GF-D8 (cell line): Measurements from ENCODE around the gene FRY.

ENCODE experiments used
- DNase-seq: peaks from one replicate; lab custom pipeline; 2025; lab: John Stamatoyannopoulos, UW

FRY gene

GRCh38 chr13:32309312-32310133 is 277.9 kb downstream of the FRY start:
- peak; percentile 73 for DNase-seq

DNA sequence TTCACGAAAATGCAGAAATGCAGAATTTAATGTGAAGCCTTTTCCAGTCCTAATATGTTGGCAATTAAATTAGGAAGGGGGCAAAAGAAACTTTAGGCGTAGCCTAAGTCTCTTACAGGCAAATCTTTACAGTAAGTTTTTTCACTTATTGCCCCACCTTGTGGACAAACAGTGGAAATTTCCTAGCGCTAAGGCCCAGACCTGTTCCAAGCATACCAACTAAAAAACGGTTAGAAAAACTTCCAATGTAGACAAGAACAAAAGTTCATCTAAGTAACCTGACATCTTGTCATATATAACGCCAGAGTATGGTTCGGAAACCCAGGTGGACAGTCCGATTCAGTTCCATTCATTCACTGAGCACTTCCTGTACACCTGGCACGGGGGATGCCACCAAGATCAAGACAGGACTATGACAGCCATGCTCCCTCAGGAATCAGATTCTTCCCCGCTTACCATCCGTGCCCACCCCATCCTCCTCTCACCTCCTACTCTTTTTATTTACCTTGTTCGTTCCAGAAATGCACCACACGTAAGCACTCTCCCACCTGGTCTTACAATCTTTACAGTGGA is 278.6 kb downstream of the FRY start:
- peak; percentile 68 for DNase-seq

GRCh38 chr13:32311188-32311897 is 279.8 kb downstream of the FRY start:
- no peak for DNase-seq

DNA sequence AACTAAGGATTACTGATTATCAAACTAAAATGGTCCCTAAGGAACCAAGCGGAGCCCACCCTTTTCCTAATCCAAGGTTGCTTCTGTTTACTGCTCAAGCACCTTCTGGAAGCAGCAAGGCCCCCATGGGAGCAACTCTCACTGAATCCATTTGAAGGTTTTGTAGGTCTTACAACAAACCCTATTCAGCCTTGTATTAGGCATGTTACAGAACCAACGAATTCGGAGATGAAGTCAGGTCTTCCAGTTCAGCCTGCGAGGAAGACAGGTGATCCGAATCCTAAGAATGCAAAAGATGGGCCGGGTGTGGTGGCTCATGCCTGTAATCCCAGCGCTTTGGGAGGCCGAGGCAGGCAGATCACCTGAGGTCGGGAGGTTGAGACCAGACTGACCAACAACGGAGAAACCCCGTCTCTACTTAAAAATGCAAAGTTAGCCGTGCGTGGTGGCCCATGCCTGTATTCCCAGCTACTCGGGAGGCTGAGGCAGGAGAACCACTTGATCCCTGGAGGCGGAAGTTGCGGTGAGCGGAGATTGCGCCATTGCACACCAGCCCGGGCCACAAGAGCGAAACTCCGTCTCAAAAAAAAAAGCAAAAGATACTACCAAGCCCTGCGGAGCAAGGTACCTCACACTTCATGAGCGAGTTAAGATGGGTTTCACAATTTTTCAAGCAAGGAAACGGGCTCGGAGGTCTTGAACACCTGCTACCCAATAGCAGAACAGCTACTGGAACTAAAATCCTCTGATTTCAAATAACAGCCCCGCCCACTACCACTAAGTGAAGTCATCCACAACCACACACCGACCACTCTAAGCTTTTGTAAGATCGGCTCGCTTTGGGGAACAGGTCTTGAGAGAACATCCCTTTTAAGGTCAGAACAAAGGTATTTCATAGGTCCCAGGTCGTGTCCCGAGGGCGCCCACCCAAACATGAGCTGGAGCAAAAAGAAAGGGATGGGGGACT is 283.0 kb downstream of the FRY start:
- peak; percentile 97 for DNase-seq

DNA sequence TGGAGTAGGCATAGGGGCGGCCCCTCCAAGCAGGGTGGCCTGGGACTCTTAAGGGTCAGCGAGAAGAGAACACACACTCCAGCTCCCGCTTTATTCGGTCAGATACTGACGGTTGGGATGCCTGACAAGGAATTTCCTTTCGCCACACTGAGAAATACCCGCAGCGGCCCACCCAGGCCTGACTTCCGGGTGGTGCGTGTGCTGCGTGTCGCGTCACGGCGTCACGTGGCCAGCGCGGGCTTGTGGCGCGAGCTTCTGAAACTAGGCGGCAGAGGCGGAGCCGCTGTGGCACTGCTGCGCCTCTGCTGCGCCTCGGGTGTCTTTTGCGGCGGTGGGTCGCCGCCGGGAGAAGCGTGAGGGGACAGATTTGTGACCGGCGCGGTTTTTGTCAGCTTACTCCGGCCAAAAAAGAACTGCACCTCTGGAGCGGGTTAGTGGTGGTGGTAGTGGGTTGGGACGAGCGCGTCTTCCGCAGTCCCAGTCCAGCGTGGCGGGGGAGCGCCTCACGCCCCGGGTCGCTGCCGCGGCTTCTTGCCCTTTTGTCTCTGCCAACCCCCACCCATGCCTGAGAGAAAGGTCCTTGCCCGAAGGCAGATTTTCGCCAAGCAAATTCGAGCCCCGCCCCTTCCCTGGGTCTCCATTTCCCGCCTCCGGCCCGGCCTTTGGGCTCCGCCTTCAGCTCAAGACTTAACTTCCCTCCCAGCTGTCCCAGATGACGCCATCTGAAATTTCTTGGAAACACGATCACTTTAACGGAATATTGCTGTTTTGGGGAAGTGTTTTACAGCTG is 283.9 kb downstream of the FRY start, which contains the start of the genes BRCA2 and ZAR1L:
BRCA2 (plus strand) TSS at position 271 of the 790 bp plus-strand sequence. CDS start 953 bp downstream, outside the sequence.
ZAR1L (minus strand) TSS at position 126 of the 790 bp plus-strand sequence. CDS start 3,438 bp downstream, outside the sequence.
- peak; percentile 99 for DNase-seq

DNA sequence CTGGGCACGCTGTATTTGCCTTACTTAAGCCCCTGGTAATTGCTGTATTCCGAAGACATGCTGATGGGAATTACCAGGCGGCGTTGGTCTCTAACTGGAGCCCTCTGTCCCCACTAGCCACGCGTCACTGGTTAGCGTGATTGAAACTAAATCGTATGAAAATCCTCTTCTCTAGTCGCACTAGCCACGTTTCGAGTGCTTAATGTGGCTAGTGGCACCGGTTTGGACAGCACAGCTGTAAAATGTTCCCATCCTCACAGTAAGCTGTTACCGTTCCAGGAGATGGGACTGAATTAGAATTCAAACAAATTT is 284.4 kb downstream of the FRY start:
- no peak for DNase-seq

DNA sequence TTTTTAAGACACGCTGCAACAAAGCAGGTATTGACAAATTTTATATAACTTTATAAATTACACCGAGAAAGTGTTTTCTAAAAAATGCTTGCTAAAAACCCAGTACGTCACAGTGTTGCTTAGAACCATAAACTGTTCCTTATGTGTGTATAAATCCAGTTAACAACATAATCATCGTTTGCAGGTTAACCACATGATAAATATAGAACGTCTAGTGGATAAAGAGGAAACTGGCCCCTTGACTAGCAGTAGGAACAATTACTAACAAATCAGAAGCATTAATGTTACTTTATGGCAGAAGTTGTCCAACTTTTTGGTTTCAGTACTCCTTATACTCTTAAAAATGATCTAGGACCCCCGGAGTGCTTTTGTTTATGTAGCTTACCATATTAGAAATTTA is 284.9 kb downstream of the FRY start:
- peak; percentile 38 for DNase-seq

DNA sequence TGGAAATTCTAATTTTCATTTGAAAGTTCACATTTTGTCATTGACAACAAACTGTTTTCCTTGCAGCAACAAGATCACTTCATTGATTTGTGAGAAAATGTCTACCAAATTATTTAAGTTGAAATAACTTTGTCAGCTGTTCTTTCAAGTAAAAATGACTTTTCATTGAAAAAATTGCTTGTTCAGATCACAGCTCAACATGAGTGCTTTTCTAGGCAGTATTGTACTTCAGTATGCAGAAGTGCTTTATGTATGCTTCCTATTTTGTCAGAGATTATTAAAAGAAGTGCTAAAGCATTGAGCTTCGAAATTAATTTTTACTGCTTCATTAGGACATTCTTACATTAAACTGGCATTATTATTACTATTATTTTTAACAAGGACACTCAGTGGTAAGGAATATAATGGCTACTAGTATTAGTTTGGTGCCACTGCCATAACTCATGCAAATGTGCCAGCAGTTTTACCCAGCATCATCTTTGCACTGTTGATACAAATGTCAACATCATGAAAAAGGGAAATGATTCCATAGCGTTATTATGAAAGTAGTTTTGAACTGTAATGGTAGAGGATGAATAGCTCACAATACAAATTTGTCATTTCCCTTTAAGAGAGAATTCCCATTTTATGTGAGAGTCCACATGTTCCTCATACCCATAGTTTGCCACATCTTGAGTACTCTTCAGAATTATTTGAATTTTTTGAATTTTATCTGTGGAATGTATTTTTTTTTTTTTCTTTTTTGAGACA is 286.3 kb downstream of the FRY start:
- no peak for DNase-seq

DNA sequence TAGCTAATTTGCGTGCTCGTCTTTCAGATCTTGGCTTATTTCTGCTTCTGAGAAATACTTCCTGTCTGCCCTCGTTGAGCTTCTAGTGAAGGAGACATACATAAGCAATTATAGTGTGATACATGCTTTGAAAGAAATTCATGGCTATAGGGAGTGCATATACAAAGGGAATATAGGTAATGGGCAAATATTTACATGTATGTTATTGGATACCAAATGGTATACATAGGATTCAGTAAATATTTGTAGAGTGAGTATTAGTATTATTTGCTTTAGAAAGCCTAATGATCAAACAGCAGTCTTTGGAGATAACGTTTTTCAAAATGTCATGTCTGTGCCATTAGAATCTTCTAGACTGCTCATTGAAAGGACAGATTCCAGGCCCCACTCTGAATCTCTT is 289.0 kb downstream of the FRY start:
- no peak for DNase-seq

- no peak for DNase-seq
These were observed 292.3 kb downstream of the FRY start for GRCh38 chr13:32323912-32324311.

DNA sequence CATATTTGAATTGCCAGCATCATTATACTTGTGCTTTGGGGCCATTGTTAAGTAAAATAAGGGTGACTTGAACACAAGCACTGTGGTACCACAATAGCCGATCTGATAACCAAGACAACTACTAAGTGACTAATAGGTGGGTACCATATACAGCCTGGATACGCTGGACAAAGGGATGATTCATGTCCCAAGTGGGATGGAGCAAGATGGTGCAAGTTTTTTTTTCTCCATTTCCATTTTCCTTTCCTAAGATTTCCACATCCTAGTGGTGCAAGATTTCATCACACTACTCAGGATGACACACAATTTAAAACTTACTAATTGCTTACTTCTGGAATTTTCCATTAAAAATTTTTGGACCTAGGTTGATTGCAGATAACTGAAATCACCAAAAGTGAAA is 298.9 kb downstream of the FRY start:
- no peak for DNase-seq

GRCh38 chr13:32334671-32335070 is 303.1 kb downstream of the FRY start:
- DNase-seq = no peak

DNA sequence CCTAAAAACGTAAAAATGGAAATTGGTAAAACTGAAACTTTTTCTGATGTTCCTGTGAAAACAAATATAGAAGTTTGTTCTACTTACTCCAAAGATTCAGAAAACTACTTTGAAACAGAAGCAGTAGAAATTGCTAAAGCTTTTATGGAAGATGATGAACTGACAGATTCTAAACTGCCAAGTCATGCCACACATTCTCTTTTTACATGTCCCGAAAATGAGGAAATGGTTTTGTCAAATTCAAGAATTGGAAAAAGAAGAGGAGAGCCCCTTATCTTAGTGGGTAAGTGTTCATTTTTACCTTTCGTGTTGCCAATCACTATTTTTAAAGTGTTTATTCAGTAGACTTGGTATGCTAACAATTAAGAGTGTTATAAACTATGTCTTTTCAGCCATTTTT is 309.3 kb downstream of the FRY start:
- peak; percentile 42 for DNase-seq

GRCh38 chr13:32347651-32348050 is 316.1 kb downstream of the FRY start:
- no peak for DNase-seq
